Measurements from ENCODE around the gene CD99L2. TPM values are rescaled to one million over a fixed set of nuclear protein-coding genes. Genes with fewer than 3 reads are reported as not detected.
A peak's percentile ranks its signal among the peaks of the same experiment; 100 is the strongest.

The CD99L2 gene
- polyA plus RNA-seq, 3 donors: 13.1 to 18.4 (median 16.7) TPM

DNA sequence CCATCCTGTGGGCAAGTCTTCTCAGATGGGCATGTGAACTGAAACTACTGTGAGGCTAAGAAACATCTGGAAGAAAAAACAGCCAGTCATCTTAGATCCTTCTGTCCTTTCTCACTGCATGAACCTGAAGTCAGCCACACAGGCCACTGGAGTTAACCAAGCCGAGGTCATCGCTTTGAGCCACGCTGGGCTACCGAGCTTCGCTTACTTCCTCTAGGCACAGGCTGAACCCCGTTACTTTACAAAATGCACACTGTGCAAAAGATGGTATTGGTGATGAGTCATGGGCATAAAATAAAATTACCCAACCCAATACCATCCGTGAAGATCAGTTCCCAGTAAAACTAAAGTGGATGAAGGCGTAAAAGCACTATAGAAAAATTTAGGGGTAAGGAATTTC, 119.1 kb downstream of the CD99L2 start:
- Histone ChIP-seq H3K36me3 (replicated peaks in 1 of 2; ENCODE audit: control insufficient read depth in 1 of 2, insufficient read depth in 2 of 2, low read length in 2 of 2) (peaks cover 11 to 14% of the 10 kb centered on the region in 2 donors), H3K4me2 (replicated peaks; ENCODE audit: extremely low read depth, low read length, poor library complexity, severe bottlenecking) (no peak overlapping the region), H3K9me3 (replicated peaks in 1 of 2; ENCODE audit: control insufficient read depth in 1 of 2, insufficient read depth in 1 of 2, low read length in 2 of 2) (no peaks in the 10 kb centered on the region), H3K9ac (ENCODE audit: insufficient read depth, low read length, poor library complexity, severe bottlenecking) (no peak overlapping the region), H3K4me3 (replicated peaks in 1 of 3; ENCODE audit: low read depth in 2 of 3, low read length in 3 of 3) (no peak overlapping the region), H3K27ac (ENCODE audit: low read depth in 1 of 2, low read length in 2 of 2) (no peak overlapping the region), H3K4me1 (ENCODE audit: control insufficient read depth in 1 of 2, insufficient read depth in 2 of 2, low read length in 2 of 2) (peaks cover 0 to 3% of the 10 kb centered on the region in 2 donors), H3K79me2 (ENCODE audit: insufficient read depth, low read length) (no peaks in the 10 kb centered on the region), H2AFZ (ENCODE audit: insufficient read depth, low read depth, low read length, poor library complexity, severe bottlenecking) (no peak overlapping the region), H4K20me1 (ENCODE audit: insufficient read depth, low read length) (no peaks in the 10 kb centered on the region), H3K27me3 (ENCODE audit: control insufficient read depth in 2 of 2, insufficient read depth in 2 of 2, low read length in 2 of 2) (no peaks in the 10 kb centered on the region)
- peaks cover 14 to 26% of the 10 kb centered on the region in 2 donors for H3K36me3 Mint-ChIP-seq
- intact Hi-C loops (cut with micrococcal nuclease): no loop called here
- peaks cover 0 to 4% (median 0%) of the 10 kb centered on the region in 3 donors for H3K27me3 Mint-ChIP-seq (ENCODE audit: low read depth in 3 of 3)
- no CpG with 5 or more reads among the region's 8 CpGs for WGBS (ENCODE audit: insufficient coverage)
- TF ChIP-seq, protein P1, sequence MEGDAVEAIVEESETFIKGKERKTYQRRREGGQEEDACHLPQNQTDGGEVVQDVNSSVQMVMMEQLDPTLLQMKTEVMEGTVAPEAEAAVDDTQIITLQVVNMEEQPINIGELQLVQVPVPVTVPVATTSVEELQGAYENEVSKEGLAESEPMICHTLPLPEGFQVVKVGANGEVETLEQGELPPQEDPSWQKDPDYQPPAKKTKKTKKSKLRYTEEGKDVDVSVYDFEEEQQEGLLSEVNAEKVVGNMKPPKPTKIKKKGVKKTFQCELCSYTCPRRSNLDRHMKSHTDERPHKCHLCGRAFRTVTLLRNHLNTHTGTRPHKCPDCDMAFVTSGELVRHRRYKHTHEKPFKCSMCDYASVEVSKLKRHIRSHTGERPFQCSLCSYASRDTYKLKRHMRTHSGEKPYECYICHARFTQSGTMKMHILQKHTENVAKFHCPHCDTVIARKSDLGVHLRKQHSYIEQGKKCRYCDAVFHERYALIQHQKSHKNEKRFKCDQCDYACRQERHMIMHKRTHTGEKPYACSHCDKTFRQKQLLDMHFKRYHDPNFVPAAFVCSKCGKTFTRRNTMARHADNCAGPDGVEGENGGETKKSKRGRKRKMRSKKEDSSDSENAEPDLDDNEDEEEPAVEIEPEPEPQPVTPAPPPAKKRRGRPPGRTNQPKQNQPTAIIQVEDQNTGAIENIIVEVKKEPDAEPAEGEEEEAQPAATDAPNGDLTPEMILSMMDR (IDR thresholded peaks at IDR 0.05): no peak
- H3K4me3 Mint-ChIP-seq: no peak overlapping the region
- no peaks in the 10 kb centered on the region for H3K9me3 Mint-ChIP-seq
- H3K4me1 Mint-ChIP-seq: peaks cover 18% of the 10 kb centered on the region
- H3K27ac Mint-ChIP-seq: peak overlapping the region in 2 of 7 donors; percentile 21 to 46
- DNase-seq: peak; percentile 27 to 44 (median 35)

DNA sequence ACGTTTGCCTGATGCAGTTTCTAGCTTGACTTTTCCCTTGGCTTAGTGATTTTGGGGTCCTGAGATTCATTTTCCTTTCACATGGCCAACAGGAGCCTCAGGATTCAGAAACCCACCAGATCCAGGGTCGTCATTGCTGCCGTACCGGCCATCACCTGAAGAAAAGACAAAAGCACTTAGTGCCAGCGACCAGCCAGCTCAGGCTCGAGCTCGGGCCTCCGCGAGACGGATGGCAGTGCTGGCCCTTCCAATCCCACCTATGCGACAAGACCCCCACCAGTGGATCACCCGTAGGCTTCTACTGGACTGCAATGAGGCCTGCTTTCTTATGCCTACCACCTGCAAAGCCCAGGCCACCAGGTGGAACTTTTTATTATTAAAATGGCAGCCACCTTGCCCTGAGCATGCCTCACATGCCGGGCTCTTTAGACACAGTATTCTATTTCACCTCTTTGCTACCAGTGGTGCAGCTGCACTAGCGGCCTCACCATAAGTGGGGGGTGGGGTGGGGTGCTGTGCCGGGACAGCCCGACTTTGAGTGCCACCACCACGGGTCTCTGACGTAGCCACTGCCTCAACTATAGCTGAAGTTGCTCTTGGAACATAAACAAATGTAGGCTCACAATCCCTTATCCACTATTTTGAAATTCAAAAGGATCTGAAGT, 121.0 kb downstream of the CD99L2 start:
- peaks cover 13 to 14% of the 10 kb centered on the region in 2 donors for H3K36me3 ChIP-seq (replicated peaks in 1 of 2; ENCODE audit: control insufficient read depth in 1 of 2, insufficient read depth in 2 of 2, low read length in 2 of 2)
- no peaks in the 10 kb centered on the region for H3K27me3 ChIP-seq (ENCODE audit: control insufficient read depth in 2 of 2, insufficient read depth in 2 of 2, low read length in 2 of 2)

More for the DNA sequence above, 121.0 kb downstream of the CD99L2 start:
- Histone ChIP-seq H4K20me1 (ENCODE audit: insufficient read depth, low read length) (no peaks in the 10 kb centered on the region), H3K4me1 (ENCODE audit: control insufficient read depth in 1 of 2, insufficient read depth in 2 of 2, low read length in 2 of 2) (peaks cover 0 to 3% of the 10 kb centered on the region in 2 donors), H3K4me2 (replicated peaks; ENCODE audit: extremely low read depth, low read length, poor library complexity, severe bottlenecking) (no peak overlapping the region), H3K79me2 (ENCODE audit: insufficient read depth, low read length) (no peaks in the 10 kb centered on the region), H3K9ac (ENCODE audit: insufficient read depth, low read length, poor library complexity, severe bottlenecking) (no peak overlapping the region), H3K4me3 (replicated peaks in 1 of 3; ENCODE audit: low read depth in 2 of 3, low read length in 3 of 3) (no peak overlapping the region), H2AFZ (ENCODE audit: insufficient read depth, low read depth, low read length, poor library complexity, severe bottlenecking) (no peak overlapping the region), H3K9me3 (replicated peaks in 1 of 2; ENCODE audit: control insufficient read depth in 1 of 2, insufficient read depth in 1 of 2, low read length in 2 of 2) (no peaks in the 10 kb centered on the region), H3K27ac (ENCODE audit: low read depth in 1 of 2, low read length in 2 of 2) (no peak overlapping the region)
- H3K9me3 Mint-ChIP-seq: no peaks in the 10 kb centered on the region
- H3K4me1 Mint-ChIP-seq: peaks cover 18% of the 10 kb centered on the region
- TF ChIP-seq, protein P1 (IDR thresholded peaks at IDR 0.05): no peak
- no peak for DNase-seq
- peaks cover 13 to 18% of the 10 kb centered on the region in 2 donors for H3K36me3 Mint-ChIP-seq
- H3K27me3 Mint-ChIP-seq (ENCODE audit: low read depth in 3 of 3): peaks cover 0 to 6% (median 0%) of the 10 kb centered on the region in 3 donors
- H3K27ac Mint-ChIP-seq: peak overlapping the region in 1 of 7 donors; percentile 26
- no peak overlapping the region for H3K4me3 Mint-ChIP-seq
- intact Hi-C loops (cut with micrococcal nuclease): no loop called here
- 95% methylated on average over 3 of the region's 18 CpGs for WGBS (ENCODE audit: insufficient coverage)
